ENCODE results near the gene KCNH1.

The KCNH1 gene

GRCh38 chr1:210635108-210635507, 498.8 kb downstream of the KCNH1 start:
- no peak for DNase-seq (ENCODE audit: low read depth)

- DNase-seq (ENCODE audit: low read depth) = no peak
Observed at GRCh38 chr1:210633636-210634035, 500.3 kb downstream of the KCNH1 start.

GRCh38 chr1:210633140-210633539, 500.8 kb downstream of the KCNH1 start:
- DNase-seq (ENCODE audit: low read depth) = no peak

- no peak for DNase-seq (ENCODE audit: low read depth)
Observed at GRCh38 chr1:210631399-210631798, 502.5 kb downstream of the KCNH1 start.

GRCh38 chr1:210629276-210629675, 504.7 kb downstream of the KCNH1 start:
- no peak for DNase-seq (ENCODE audit: low read depth)

GRCh38 chr1:210627755-210628154, 506.2 kb downstream of the KCNH1 start:
- no peak for DNase-seq (ENCODE audit: low read depth)

All from stimulated activated CD8-positive, alpha-beta memory T cell treated with anti-CD3 and anti-CD28 coated beads, Interleukin-12 subunit alpha, Interleukin-12 subunit beta, amount 100 ng/mL, for 4 hours (primary cell).